HEK293 (cell line): ENCODE data around the gene EIF4G3.

Experiments
- CTCF ChIA-PET: fragments of 350-600 bp; formaldehyde crosslinking; extraction: SDS; loops from one replicate; lab custom pipeline; 2021; ENCODE audit warnings: antibody characterized with exemption; lab: Yijun Ruan, JAX
- POLR2A ChIA-PET: fragments of 300-600 bp; formaldehyde crosslinking; extraction: SDS; loops from one replicate; lab custom pipeline; 2020; ENCODE audit warnings: antibody characterized with exemption, inconsistent platforms; lab: Yijun Ruan, JAX
- H3K27ac ChIP-seq: fragments of 200-500 bp; sonication (Bioruptor generic); 2 replicates; pipeline ENCODE4 v1.5.1; 2014; ENCODE audit warnings: low read depth, low read length, control low read depth, inconsistent platforms; ENCODE audit errors: extremely low read depth
- H3K36me3 ChIP-seq, 2 experiments: fragments of 200-500 bp in 1 of 2; sonication (Bioruptor generic) in 1 of 2; 1 replicate in 1 of 2; 2 replicates in 1 of 2; pipeline ENCODE4 v1.5.1; 2014 to 2017; ENCODE audit warnings: inconsistent platforms in 2 of 2, low read length in 2 of 2; ENCODE audit not compliant: control insufficient read depth in 2 of 2, insufficient read depth in 1 of 2
- H3K4me1 ChIP-seq: fragments of 200-500 bp; sonication (Bioruptor generic); 2 replicates; pipeline ENCODE4 v1.5.1; 2014; ENCODE audit warnings: mild to moderate bottlenecking, low read length, inconsistent platforms; ENCODE audit not compliant: control insufficient read depth, insufficient read depth
- H3K4me3 ChIP-seq: 2 replicates; pipeline ENCODE4 v1.5.1; 2011; ENCODE audit warnings: low read depth, mild to moderate bottlenecking, control low read depth, low read length, moderate library complexity
- H3K9me3 ChIP-seq: fragments of 200-500 bp; sonication (Bioruptor generic); 2 replicates; pipeline ENCODE4 v1.5.1; 2014; ENCODE audit warnings: low read depth, low read length, inconsistent platforms; ENCODE audit not compliant: control insufficient read depth, insufficient read depth
- HOXA7 ChIP-seq: sonication (generic); formaldehyde crosslinking; IDR thresholded peaks from 2 replicates; pipeline ENCODE4 v1.8.1; 2022; ENCODE audit warnings: missing genetic modification reagents, borderline replicate concordance
- IKZF3 ChIP-seq: fragments of 450-650 bp; IDR thresholded peaks from 2 replicates; pipeline ENCODE4 v1.5.0; 2018; ENCODE audit warnings: missing biosample characterization, mild to moderate bottlenecking, missing genetic modification characterization, moderate library complexity
- MEIS1 ChIP-seq: sonication (generic); formaldehyde crosslinking; IDR thresholded peaks from 2 replicates; pipeline ENCODE4 v1.8.1; 2022; ENCODE audit warnings: missing genetic modification reagents, mild to moderate bottlenecking, borderline replicate concordance
- OSR2 ChIP-seq: fragments of 450-650 bp; formaldehyde crosslinking; IDR thresholded peaks from 2 replicates; pipeline ENCODE4 v1.5.1; 2016; ENCODE audit warnings: missing biosample characterization, missing genetic modification characterization
- WT1 ChIP-seq: fragments of 450-650 bp; formaldehyde crosslinking; IDR thresholded peaks from 2 replicates; pipeline ENCODE4 v1.5.1; 2016; ENCODE audit warnings: missing biosample characterization, missing genetic modification characterization
- ZFHX2 ChIP-seq: fragments of 450-650 bp; formaldehyde crosslinking; conservative IDR thresholded peaks from 2 replicates; pipeline ENCODE4 v1.5.1; 2016; ENCODE audit warnings: missing biosample characterization, missing genetic modification characterization
- ZIC2 ChIP-seq: fragments of 450-650 bp; formaldehyde crosslinking; IDR thresholded peaks from 2 replicates; pipeline ENCODE4 v1.5.1; 2016; ENCODE audit warnings: missing biosample characterization, missing genetic modification characterization
- ZNF112 ChIP-seq: fragments of 450-650 bp; formaldehyde crosslinking; IDR thresholded peaks from 2 replicates; pipeline ENCODE4 v1.5.0; 2017; ENCODE audit warnings: missing biosample characterization, missing genetic modification characterization
- ZNF19 ChIP-seq: fragments of 450-650 bp; formaldehyde crosslinking; IDR thresholded peaks from 2 replicates; pipeline ENCODE4; 2016; ENCODE audit warnings: missing biosample characterization, missing genetic modification characterization, low read depth
- ZNF335 ChIP-seq: fragments of 450-650 bp; formaldehyde crosslinking; conservative IDR thresholded peaks from 2 replicates; pipeline ENCODE4 v1.5.1; 2016; ENCODE audit warnings: missing biosample characterization, missing genetic modification characterization
- ZNF473 ChIP-seq: fragments of 450-650 bp; formaldehyde crosslinking; IDR thresholded peaks from 2 replicates; pipeline ENCODE4 v1.5.1; 2017; ENCODE audit warnings: missing biosample characterization, missing genetic modification characterization
- ZNF501 ChIP-seq: fragments of 450-650 bp; formaldehyde crosslinking; IDR thresholded peaks from 2 replicates; pipeline ENCODE4 v1.5.1; 2016; ENCODE audit warnings: missing biosample characterization, missing genetic modification characterization
- ZNF549 ChIP-seq: fragments of 450-650 bp; IDR thresholded peaks from 2 replicates; pipeline ENCODE4 v1.5.1; 2018; ENCODE audit warnings: missing biosample characterization, missing genetic modification characterization, mild to moderate bottlenecking, inconsistent platforms, moderate library complexity
- ZNF555 ChIP-seq: fragments of 450-650 bp; formaldehyde crosslinking; conservative IDR thresholded peaks from 2 replicates; pipeline ENCODE4 v1.5.1; 2017; ENCODE audit warnings: missing biosample characterization, mild to moderate bottlenecking, missing genetic modification characterization, inconsistent platforms
- ZNF677 ChIP-seq: fragments of 450-650 bp; IDR thresholded peaks from 2 replicates; pipeline ENCODE4 v1.5.0; 2018; ENCODE audit warnings: missing biosample characterization, mild to moderate bottlenecking, missing genetic modification characterization, moderate library complexity
- ZNF843 ChIP-seq: fragments of 450-650 bp; formaldehyde crosslinking; IDR thresholded peaks from 2 replicates; pipeline ENCODE4 v1.5.1; 2016; ENCODE audit warnings: missing biosample characterization, missing genetic modification characterization
- TF ChIP-seq, protein P1 (sequence below): fragments of 450-650 bp; IDR thresholded peaks from 2 replicates; pipeline ENCODE4 v1.5.1; 2018; ENCODE audit warnings: missing biosample characterization, mild to moderate bottlenecking, missing genetic modification characterization
- TF ChIP-seq, protein P2 (sequence below): fragments of 450-650 bp; formaldehyde crosslinking; IDR thresholded peaks from 2 replicates; pipeline ENCODE4 v1.5.1; 2017; ENCODE audit warnings: missing biosample characterization, missing genetic modification characterization
- TF ChIP-seq, protein P3 (sequence below): fragments of 450-650 bp; formaldehyde crosslinking; IDR thresholded peaks from 2 replicates; pipeline ENCODE4 v1.5.1; 2016; ENCODE audit warnings: missing biosample characterization, missing genetic modification characterization
- TF ChIP-seq, protein P4 (sequence below): fragments of 450-650 bp; formaldehyde crosslinking; IDR thresholded peaks from 2 replicates; pipeline ENCODE4 v1.5.1; 2016; ENCODE audit warnings: missing biosample characterization, missing genetic modification characterization

EIF4G3 gene

DNA sequence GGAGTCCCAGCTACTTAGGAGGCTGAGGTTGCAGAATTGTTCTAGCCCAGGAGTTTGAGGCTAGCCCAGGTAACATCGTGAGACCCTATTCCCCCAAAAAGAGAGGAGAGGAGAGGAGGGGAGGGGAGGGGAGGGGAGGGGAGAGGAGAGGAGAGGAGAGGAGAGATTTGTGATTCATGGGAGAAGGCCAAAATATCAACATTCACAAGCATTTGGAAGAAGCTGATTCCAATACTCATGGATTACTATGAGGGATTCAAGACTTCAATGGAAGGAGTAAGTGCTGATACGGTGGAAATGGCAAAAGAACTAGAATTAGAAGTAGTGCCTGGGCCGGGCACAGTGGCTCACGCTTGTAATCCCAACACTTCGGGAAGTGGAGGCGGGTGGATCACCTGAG, 187.8 kb downstream of the EIF4G3 start:
- CTCF ChIA-PET: interaction anchor here (0.6 to 1.7 kb wide), 2 partner anchors 161 to 206 kb away, joined by 3 to 7 read pairs; no protein-coding TSS in a partner anchor
- peaks cover 17% of the 10 kb centered on the region; the same call in 1 of the 2 replicates for H3K4me1 ChIP-seq
- H3K27ac ChIP-seq: no peak overlapping the region
- H3K4me3 ChIP-seq: no peak overlapping the region
- no peak for TF ChIP-seq WT1 (tag by site-specific recombination)
- no peak for TF ChIP-seq ZNF19 (tag by site-specific recombination)
- no peak for TF ChIP-seq ZNF549 (tag by site-specific recombination)
- TF ChIP-seq ZNF843 (tag by site-specific recombination): no peak
- TF ChIP-seq, protein P1, sequence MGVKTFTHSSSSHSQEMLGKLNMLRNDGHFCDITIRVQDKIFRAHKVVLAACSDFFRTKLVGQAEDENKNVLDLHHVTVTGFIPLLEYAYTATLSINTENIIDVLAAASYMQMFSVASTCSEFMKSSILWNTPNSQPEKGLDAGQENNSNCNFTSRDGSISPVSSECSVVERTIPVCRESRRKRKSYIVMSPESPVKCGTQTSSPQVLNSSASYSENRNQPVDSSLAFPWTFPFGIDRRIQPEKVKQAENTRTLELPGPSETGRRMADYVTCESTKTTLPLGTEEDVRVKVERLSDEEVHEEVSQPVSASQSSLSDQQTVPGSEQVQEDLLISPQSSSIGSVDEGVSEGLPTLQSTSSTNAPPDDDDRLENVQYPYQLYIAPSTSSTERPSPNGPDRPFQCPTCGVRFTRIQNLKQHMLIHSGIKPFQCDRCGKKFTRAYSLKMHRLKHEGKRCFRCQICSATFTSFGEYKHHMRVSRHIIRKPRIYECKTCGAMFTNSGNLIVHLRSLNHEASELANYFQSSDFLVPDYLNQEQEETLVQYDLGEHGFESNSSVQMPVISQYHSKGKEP (tag by site-specific recombination): no peak
- TF ChIP-seq OSR2 (tag by site-specific recombination): no peak
- no peak for TF ChIP-seq ZNF112 (tag by site-specific recombination)
- TF ChIP-seq ZFHX2 (tag by site-specific recombination): no peak
- no peak for TF ChIP-seq IKZF3 (tag by site-specific recombination)
- no peak for TF ChIP-seq MEIS1 (CRISPR knock-in tag)
- no peak for TF ChIP-seq ZNF501 (tag by site-specific recombination)
- no peak for TF ChIP-seq HOXA7 (CRISPR knock-in tag)
- no peak for TF ChIP-seq ZNF473 (tag by site-specific recombination)
- TF ChIP-seq, protein P2, sequence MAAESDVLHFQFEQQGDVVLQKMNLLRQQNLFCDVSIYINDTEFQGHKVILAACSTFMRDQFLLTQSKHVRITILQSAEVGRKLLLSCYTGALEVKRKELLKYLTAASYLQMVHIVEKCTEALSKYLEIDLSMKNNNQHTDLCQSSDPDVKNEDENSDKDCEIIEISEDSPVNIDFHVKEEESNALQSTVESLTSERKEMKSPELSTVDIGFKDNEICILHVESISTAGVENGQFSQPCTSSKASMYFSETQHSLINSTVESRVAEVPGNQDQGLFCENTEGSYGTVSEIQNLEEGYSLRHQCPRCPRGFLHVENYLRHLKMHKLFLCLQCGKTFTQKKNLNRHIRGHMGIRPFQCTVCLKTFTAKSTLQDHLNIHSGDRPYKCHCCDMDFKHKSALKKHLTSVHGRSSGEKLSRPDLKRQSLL (tag by site-specific recombination): no peak
- TF ChIP-seq ZNF677 (tag by site-specific recombination): no peak
- no peak for TF ChIP-seq ZIC2 (tag by site-specific recombination)
- TF ChIP-seq ZNF335 (tag by site-specific recombination): no peak
- TF ChIP-seq ZNF555 (tag by site-specific recombination): no peak
- TF ChIP-seq, protein P3, sequence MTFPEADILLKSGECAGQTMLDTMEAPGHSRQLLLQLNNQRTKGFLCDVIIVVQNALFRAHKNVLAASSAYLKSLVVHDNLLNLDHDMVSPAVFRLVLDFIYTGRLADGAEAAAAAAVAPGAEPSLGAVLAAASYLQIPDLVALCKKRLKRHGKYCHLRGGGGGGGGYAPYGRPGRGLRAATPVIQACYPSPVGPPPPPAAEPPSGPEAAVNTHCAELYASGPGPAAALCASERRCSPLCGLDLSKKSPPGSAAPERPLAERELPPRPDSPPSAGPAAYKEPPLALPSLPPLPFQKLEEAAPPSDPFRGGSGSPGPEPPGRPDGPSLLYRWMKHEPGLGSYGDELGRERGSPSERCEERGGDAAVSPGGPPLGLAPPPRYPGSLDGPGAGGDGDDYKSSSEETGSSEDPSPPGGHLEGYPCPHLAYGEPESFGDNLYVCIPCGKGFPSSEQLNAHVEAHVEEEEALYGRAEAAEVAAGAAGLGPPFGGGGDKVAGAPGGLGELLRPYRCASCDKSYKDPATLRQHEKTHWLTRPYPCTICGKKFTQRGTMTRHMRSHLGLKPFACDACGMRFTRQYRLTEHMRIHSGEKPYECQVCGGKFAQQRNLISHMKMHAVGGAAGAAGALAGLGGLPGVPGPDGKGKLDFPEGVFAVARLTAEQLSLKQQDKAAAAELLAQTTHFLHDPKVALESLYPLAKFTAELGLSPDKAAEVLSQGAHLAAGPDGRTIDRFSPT: no peak
- TF ChIP-seq, protein P4, sequence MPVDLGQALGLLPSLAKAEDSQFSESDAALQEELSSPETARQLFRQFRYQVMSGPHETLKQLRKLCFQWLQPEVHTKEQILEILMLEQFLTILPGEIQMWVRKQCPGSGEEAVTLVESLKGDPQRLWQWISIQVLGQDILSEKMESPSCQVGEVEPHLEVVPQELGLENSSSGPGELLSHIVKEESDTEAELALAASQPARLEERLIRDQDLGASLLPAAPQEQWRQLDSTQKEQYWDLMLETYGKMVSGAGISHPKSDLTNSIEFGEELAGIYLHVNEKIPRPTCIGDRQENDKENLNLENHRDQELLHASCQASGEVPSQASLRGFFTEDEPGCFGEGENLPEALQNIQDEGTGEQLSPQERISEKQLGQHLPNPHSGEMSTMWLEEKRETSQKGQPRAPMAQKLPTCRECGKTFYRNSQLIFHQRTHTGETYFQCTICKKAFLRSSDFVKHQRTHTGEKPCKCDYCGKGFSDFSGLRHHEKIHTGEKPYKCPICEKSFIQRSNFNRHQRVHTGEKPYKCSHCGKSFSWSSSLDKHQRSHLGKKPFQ: no peak
- POLR2A ChIA-PET: interaction anchor here (0.6 kb wide), 1 partner anchor 304 kb away, joined by 3 read pairs; no protein-coding TSS in a partner anchor
- no peaks in the 10 kb centered on the region for H3K9me3 ChIP-seq
- no peaks in the 10 kb centered on the region; a peak in 1 of 3 replicates for H3K36me3 ChIP-seq
